ENCODE results near the gene ALDH3A2. TPM values are rescaled to one million over a fixed set of nuclear protein-coding genes. Genes with fewer than 3 reads are reported as not detected.

The ALDH3A2 gene
- 30.9 and 32.7 TPM in 2 replicates for total RNA-seq

- intact Hi-C loops (cut with micrococcal nuclease), result loop anchor here (1.0 to 2.0 kb wide), 5 partner anchors 118 to 286 kb away; partner anchors contain the start of genes B9D1 and MAPK7
These were observed at the start of gene ALDH3A2 for GRCh38 chr17:19648475-19649273. ALDH3A2 (plus strand) TSS chr17:19648751; CDS start chr17:19648972, 221 bp downstream.

DNA sequence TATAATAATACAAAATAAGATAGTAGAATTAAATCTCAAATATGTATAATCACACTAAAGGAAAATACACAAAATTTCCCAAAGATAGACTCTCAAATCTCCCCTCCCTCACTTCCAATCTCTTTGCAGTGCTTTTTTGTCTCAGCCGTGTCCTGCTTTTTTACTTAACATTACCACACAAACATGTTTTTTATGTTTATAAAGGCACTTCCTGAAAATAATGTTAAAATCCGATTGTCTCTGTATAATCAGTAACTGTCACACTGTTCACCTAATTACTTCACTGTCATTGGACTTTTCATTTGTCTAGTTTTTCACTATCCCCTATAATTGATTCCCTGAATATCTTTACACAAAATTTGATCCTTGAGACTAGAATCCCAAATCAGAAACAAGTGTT is 38.2 kb upstream of the ALDH3A2 start:
- intact Hi-C loops (cut with micrococcal nuclease), result no loop called here

GRCh38 chr17:19610879-19611278 is 37.7 kb upstream of the ALDH3A2 start:
- intact Hi-C loops (cut with micrococcal nuclease), result no loop called here

- intact Hi-C loops (cut with micrococcal nuclease), result no loop called here
These were observed 34.6 kb upstream of the ALDH3A2 start for GRCh38 chr17:19613979-19614378.

GRCh38 chr17:19614900-19615299 is 33.7 kb upstream of the ALDH3A2 start:
- intact Hi-C loops (cut with micrococcal nuclease), result no loop called here

DNA sequence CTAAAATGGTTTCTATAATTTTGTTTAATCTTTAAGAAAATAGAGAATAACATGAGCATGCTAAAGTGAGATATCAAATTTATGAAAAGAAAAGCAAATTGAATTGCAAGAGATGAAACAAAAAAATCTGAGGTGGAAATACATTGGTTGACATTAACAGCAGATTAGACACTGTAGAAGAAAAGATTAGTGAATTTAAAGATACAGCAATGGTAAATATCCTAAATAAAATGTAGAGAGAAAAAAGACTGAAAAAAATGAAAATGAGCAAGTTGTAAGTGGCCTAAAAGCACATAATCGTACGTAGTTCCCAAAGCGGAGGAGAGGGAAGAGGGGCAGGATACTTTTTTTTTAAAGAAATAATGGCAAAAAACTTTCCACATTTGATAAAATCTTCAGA is 30.5 kb upstream of the ALDH3A2 start:
- intact Hi-C loops (cut with micrococcal nuclease), result no loop called here

DNA sequence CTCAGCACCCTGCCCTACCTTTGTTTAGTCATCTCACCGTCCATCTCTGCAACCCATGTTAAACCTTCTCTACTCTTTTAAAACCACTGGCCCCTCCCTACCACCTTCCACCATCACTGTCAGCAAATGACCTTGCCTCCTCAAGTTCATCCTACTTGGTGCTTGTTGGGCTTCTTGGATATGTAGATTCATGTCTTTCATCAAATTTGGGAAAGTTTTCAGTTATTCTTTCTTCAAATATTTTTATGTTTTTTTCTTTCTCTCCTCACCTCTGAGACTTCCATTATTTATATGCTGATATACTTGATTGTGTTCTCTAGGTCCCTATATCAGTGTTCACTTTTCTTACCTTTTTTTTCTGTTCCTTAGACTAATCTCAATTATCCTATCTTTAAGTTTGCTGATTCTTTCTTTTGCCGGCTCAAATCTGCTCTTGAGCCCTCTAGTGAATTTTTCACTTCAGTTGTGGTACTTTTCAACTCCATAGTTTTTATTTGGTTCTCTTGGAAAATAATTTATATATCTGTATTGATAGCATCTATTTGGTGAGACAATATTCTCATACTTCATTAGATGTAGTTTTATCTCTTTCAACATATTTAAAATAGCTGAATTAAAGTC is 28.7 kb upstream of the ALDH3A2 start:
- intact Hi-C loops (cut with micrococcal nuclease), result no loop called here

DNA sequence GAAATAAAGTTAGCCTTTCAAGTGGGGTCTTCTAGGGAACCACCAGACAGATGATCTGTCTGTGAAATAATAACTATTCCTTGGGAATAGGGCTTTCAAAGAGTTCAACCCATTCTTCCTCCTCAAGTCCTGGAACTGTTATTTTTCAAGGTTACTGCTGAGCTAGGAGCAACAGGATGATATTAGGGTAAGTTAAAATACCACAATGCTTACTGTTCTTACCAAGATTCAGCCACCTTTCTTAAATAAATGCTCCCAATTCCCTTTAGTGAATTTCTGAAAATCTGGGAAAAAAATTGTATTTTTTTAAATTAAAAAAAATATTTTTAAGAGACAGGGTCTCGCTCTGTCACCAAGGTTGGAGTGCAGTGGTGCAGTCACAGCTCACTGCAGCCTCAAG is 26.9 kb upstream of the ALDH3A2 start:
- intact Hi-C loops (cut with micrococcal nuclease), result no loop called here

DNA sequence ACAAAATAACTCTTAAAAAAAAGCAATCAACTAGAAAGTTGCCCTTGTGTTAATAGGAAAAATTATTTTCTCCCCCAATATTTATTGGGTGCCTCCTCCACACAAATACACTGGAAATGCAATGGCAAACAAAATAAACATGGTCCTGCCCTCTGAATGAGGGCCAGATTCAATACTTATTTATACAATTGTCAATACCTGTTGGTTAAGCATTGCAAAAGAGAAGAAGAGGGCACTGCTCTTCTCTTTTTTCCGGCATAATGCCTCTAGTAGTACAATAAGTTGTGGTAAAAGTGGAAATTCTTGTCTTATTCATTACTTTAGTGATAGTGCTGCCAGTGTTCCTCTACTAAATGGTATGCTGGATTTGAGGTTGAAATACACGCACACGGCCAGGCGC is 22.5 kb upstream of the ALDH3A2 start:
- intact Hi-C loops (cut with micrococcal nuclease), result no loop called here

GRCh38 chr17:19629449-19629848 is 19.1 kb upstream of the ALDH3A2 start:
- intact Hi-C loops (cut with micrococcal nuclease), result no loop called here

- intact Hi-C loops (cut with micrococcal nuclease), result no loop called here
These were observed 18.5 kb upstream of the ALDH3A2 start for GRCh38 chr17:19630035-19630434.

- intact Hi-C loops (cut with micrococcal nuclease), result no loop called here
These were observed 17.9 kb upstream of the ALDH3A2 start for GRCh38 chr17:19630661-19631060.

DNA sequence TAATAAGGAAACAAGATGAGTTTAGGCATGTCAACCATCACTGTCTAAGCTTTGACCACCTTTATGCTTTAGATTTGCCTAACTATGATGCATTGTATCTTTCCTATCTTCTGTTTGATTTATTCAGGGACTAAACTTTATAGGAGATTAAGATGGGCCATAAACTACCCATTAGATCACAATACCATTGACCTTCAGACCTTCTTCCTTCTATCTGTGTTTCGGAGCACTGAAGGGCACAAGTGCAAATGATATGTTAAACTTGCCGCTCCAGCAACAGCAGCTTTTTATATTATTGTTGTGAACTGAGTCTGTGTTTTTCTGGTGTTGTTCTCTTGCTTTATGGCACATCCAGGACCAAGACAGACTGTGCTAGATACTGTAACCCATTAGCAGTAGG is 16.6 kb upstream of the ALDH3A2 start:
- intact Hi-C loops (cut with micrococcal nuclease), result no loop called here

DNA sequence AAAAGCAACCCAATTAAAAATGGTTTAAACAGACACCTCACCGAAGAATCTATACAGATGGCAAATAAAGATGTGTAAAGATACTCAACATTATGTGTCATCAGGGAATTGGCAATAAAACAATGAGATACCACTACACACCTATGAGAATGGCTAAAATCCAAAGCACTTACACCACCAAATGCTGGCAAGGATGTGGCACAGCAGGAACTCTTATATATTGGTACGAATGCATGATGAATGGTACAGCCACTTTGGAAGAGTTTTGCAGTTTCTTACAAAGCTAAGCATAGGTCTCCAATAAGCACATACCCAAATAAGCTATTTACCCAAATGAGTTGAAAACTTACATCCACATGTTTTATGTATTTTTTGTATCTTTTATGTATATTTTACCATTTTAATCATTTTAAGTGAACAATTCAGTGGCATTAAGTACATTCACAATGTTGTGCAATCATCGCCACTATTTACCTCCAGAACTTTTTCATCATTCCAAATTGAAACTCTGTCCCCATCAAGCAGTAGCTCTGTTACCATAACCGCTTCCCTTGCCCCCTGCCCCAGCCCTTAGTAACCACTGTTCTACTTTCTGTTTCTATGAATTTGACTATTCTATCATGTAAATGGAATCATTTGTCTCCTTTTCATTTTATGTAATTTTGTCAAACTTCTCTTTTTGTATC is 6.7 kb upstream of the ALDH3A2 start:
- intact Hi-C loops (cut with micrococcal nuclease), result no loop called here

DNA sequence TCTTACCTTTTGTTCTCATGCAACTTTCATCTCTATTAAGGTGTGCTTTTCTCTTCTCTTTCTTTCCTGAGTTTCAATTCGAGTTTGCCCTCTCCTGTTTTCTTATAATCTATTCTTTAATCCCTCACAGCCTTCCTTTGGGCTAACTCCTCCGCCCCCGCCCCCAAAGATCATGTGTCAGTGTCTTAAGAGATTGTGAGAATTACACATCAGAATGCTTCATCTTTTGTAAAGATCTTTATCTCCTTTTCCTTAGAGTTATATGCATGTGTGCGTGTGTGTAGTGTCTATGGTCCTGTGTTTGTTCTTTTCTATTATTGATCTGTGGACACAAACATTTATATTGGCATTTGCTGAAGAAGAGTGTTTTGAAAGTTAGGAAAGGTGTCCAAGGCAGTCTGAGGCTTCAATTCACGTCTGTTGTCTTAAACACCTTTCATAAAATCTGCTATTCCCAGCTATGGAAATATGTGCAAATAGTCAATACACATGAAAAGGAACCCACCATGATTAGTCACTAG is 6.1 kb upstream of the ALDH3A2 start:
- intact Hi-C loops (cut with micrococcal nuclease), result no loop called here

- intact Hi-C loops (cut with micrococcal nuclease), result no loop called here
These were observed 3.9 kb upstream of the ALDH3A2 start for GRCh38 chr17:19644493-19645210.

DNA sequence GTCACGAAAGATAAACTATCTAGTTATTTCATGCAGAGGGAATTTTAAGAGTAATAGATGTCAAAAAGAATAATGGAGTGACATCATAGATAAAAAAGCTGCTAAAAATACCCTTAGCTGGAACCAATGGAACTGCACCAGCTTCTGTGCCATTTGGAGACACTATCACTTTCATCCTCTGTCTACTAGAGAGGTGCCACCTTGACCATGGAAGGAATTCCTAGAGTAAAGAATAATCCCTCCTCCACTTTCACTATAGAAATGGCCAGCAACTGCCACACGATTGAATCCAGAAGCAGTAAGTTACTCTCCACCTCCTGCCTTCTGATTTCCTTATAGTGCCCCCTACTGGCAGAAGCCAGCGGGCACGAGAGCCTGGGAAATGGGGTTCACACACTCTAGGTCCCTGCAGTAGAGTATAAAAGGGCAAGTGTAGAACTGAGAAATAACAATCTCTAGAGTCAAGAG is 2.8 kb upstream of the ALDH3A2 start:
- intact Hi-C loops (cut with micrococcal nuclease), result loop anchor here (1.0 kb wide), 1 partner anchor 131 kb away; no protein-coding TSS in a partner anchor

DNA sequence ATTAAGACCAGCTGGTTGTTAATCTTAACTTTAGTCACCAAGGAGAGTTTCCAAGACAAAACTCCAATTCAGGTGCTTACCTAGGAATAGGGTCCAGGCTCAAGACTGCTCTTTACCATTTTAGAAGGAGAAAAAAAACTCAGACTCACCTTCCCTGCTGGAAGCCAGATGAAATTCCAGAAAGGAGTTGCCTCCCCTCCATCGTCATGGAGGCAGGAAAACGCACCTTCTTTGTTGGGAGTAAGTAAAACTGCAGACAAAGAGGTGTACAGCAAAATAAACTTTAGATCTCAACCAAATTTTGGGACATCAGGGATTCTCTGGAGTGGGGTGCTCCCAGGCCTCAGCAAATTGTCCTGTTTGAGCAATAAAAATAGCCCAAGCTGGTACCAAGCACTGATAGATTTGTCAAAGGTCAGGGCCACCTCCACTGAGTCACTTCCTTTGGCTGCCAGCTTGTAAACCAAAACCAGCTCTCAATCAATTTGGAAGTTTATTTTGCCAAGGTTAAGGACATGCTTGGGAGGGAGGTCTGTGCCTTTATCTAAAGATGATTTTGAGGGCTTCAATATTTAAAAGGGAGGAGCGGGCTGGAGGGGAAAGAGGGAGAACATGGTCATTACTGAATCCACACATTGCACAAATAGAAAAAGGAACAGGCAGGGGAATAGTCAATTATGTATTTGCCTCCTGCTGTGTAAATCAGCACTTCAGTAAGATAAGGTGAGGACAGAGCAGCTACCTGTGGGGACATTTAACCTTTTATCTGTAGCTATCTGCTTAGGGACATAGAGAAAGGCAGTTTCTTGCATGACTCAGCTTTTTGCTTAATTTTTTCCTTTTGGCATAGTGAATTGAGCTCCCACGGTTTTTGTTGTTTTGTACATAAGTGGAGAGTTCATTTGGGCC is 1.5 kb upstream of the ALDH3A2 start:
- intact Hi-C loops (cut with micrococcal nuclease), result loop anchor here (1.0 kb wide), 1 partner anchor 133 kb away; no protein-coding TSS in a partner anchor

GRCh38 chr17:19647697-19648474 is 665 bp upstream of the ALDH3A2 start:
- intact Hi-C loops (cut with micrococcal nuclease), result loop anchor here (1.0 to 2.0 kb wide), 5 partner anchors 118 to 286 kb away; partner anchors contain the start of genes B9D1 and MAPK7

Data from T-helper 1 cell treated with Interleukin-12 subunit alpha and Interleukin-12 subunit beta and Interleukin-4 antibody, amounts not matched to agents 30 ng/mL and 1 ng/mL, for 36 hours (primary cell).